GM19463 (cell line): ENCODE data around the gene EDNRA.
"Not testable (repeated sequence)": the region's sequence is repeated elsewhere in the genome, so short reads cannot be mapped to it uniquely, and the experiment has no call there.

ENCODE experiments used
- ATAC-seq: cut with Tn5 transposase; IDR thresholded peaks from one replicate; pipeline ENCODE4 v1.9.1; 2021; ENCODE audit warnings: mild to moderate bottlenecking, moderate library complexity; ENCODE audit not compliant: unreplicated experiment

Gene EDNRA

GRCh38 chr4:147480891-147481576 is at the start of gene EDNRA:
TSS of gene EDNRA (plus strand) at chr4:147481097. CDS start at chr4:147485682, 4,585 bp downstream.
- ATAC-seq: no peak

- ATAC-seq: not testable (repeated sequence)
Measured at GRCh38 chr4:147434370-147434769, 46.5 kb upstream of the EDNRA start.

GRCh38 chr4:147440442-147440841 is 40.5 kb upstream of the EDNRA start:
- no peak for ATAC-seq

- no peak for ATAC-seq
Measured at GRCh38 chr4:147447786-147448185, 33.1 kb upstream of the EDNRA start.

- no peak for ATAC-seq
Measured at GRCh38 chr4:147453561-147454141, 27.2 kb upstream of the EDNRA start.

GRCh38 chr4:147456706-147457105 is 24.2 kb upstream of the EDNRA start:
- ATAC-seq: no peak

GRCh38 chr4:147461161-147461560 is 19.7 kb upstream of the EDNRA start:
- ATAC-seq: no peak

GRCh38 chr4:147463065-147463464 is 17.8 kb upstream of the EDNRA start:
- ATAC-seq: no peak

- ATAC-seq: no peak
Measured at GRCh38 chr4:147465461-147465860, 15.4 kb upstream of the EDNRA start.

GRCh38 chr4:147477439-147477838 is 3.5 kb upstream of the EDNRA start:
- ATAC-seq: no peak

GRCh38 chr4:147479376-147479775 is 1.5 kb upstream of the EDNRA start:
- no peak for ATAC-seq

- no peak for ATAC-seq
Measured at GRCh38 chr4:147479786-147480185, 1.1 kb upstream of the EDNRA start.

GRCh38 chr4:147480502-147480890 is 401 bp upstream of the EDNRA start:
- no peak for ATAC-seq

- no peak for ATAC-seq
Measured at GRCh38 chr4:147481577-147482109, 746 bp downstream of the EDNRA start.

GRCh38 chr4:147482281-147482680 is 1.4 kb downstream of the EDNRA start:
- ATAC-seq: no peak

- ATAC-seq: no peak
Measured at GRCh38 chr4:147485167-147485566, 4.3 kb downstream of the EDNRA start.

- ATAC-seq: no peak
Measured at GRCh38 chr4:147487616-147488015, 6.7 kb downstream of the EDNRA start.

- ATAC-seq: no peak
Measured at GRCh38 chr4:147488556-147488955, 7.7 kb downstream of the EDNRA start.

GRCh38 chr4:147491086-147491485 is 10.2 kb downstream of the EDNRA start:
- ATAC-seq: no peak

GRCh38 chr4:147492306-147492705 is 11.4 kb downstream of the EDNRA start:
- ATAC-seq: no peak

GRCh38 chr4:147492761-147493160 is 11.9 kb downstream of the EDNRA start:
- no peak for ATAC-seq

GRCh38 chr4:147493307-147493706 is 12.4 kb downstream of the EDNRA start:
- no peak for ATAC-seq
